Fibroblast of villous mesenchyme (primary cell): ENCODE measurements around the gene RNF14. TPM values are rescaled to one million over a fixed set of nuclear protein-coding genes. Genes with fewer than 3 reads are reported as not detected.
A peak's percentile ranks its signal among the peaks of the same experiment; 100 is the strongest.

Source experiments
- DNase-seq: peaks from one replicate; pipeline ENCODE4 v3.0.0-alpha.2; 2010; ENCODE audit warnings: low read depth
- H3K4me3 ChIP-seq: 2 replicates; pipeline ENCODE4 v1.5.1; 2011; ENCODE audit warnings: low read depth, mild to moderate bottlenecking, low read length
- total RNA-seq: library from RNA; depleted of rRNA; stranded (reverse); fragments of >200 nt; gene quantifications from 2 replicates; pipeline ENCODE4 v1.2.3, GENCODE V29; 2012
- TF ChIP-seq, protein P1 (sequence below): IDR thresholded peaks from 2 replicates; pipeline ENCODE4 v1.5.1; 2012; ENCODE audit warnings: low read depth, mild to moderate bottlenecking, low read length; ENCODE audit not compliant: insufficient read depth

The RNF14 gene
- total RNA-seq, 1 donor = 76.9 TPM

- DNase-seq = no peak
- H3K4me3 ChIP-seq = no peak overlapping the region
- TF ChIP-seq, protein P1, sequence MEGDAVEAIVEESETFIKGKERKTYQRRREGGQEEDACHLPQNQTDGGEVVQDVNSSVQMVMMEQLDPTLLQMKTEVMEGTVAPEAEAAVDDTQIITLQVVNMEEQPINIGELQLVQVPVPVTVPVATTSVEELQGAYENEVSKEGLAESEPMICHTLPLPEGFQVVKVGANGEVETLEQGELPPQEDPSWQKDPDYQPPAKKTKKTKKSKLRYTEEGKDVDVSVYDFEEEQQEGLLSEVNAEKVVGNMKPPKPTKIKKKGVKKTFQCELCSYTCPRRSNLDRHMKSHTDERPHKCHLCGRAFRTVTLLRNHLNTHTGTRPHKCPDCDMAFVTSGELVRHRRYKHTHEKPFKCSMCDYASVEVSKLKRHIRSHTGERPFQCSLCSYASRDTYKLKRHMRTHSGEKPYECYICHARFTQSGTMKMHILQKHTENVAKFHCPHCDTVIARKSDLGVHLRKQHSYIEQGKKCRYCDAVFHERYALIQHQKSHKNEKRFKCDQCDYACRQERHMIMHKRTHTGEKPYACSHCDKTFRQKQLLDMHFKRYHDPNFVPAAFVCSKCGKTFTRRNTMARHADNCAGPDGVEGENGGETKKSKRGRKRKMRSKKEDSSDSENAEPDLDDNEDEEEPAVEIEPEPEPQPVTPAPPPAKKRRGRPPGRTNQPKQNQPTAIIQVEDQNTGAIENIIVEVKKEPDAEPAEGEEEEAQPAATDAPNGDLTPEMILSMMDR = no peak
Observed at GRCh38 chr5:142006363-142007236, 37.7 kb downstream of the RNF14 start.

DNA sequence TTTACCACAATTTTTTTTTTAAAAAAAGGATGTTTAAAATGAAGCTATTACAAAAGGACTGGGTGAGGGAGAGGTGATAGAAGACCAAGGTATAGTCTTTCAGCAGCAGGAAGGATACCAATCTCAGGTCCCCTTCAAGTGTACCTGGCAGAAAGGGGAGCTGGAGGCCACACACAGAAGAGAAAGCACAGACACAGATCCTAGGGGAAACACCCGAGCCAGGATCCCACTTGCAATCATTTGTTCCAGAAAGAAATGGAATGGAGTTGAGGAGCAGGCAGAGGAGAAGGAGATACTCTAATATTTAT is 38.3 kb downstream of the RNF14 start:
- TF ChIP-seq, protein P1 = no peak
- no peak overlapping the region for H3K4me3 ChIP-seq
- no peak for DNase-seq

DNA sequence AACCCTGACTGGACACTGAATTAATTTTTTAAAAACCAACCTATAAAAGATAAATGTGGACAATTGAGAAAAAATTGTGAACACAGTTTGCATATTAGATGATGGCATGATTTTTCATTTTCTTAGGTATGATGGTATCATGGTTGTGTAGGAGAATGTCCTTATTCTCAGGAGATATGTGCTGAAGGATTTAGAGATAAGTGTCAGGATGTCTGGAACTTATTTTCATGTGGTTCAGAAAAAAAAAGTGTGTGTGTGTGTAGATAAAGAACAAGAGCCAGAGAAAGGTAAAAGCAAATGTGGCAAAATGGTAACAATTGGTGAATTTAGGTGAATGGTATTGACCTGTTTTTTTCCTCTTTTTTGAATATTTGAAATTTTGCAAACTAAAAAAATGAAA is 39.9 kb downstream of the RNF14 start:
- DNase-seq = no peak
- no peak overlapping the region for H3K4me3 ChIP-seq
- TF ChIP-seq, protein P1 = no peak

GRCh38 chr5:142009886-142010285 is 41.0 kb downstream of the RNF14 start:
- no peak overlapping the region for H3K4me3 ChIP-seq
- TF ChIP-seq, protein P1 = no peak
- DNase-seq = no peak

- no peak for DNase-seq
- TF ChIP-seq, protein P1 = no peak
- H3K4me3 ChIP-seq = peak overlapping the region; percentile 87
Observed at GRCh38 chr5:142011572-142012185, 42.8 kb downstream of the RNF14 start.

GRCh38 chr5:142012186-142012785 is 43.4 kb downstream of the RNF14 start:
- peak; percentile 37 for DNase-seq
- H3K4me3 ChIP-seq = peak overlapping the region; percentile 87
- TF ChIP-seq, protein P1 = peak; percentile 63
